ENCODE data around the gene INO80C. TPM values are rescaled to one million over a fixed set of nuclear protein-coding genes. Genes with fewer than 3 reads are reported as not detected.

The INO80C gene
- total RNA-seq, 1 donor from 2014 or later: 24.6 TPM

DNA sequence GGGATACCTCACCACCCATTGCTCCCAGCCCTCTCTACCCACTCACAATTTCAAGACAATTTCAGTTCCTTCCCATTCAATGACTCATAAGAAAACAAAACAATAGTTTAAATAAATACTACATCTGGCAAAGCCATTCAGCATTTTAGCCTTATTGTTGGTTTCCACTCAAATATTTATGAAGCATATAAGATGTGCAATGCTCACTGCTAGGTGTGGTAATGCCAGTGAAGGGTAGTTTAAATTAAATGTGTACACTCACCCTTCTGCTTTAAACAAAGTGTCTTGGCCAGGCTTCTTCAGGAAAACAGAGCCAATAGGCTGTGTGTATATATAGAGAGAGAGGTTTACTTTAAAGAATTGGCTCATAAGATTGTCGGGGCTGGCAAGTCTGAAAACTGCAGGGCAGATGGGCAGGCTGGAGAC lies 37.0 kb downstream of the INO80C start:
- Mint-ChIP-seq H3K36me3 (ENCODE audit: low read depth, unreplicated experiment) (no peaks in the 10 kb centered on the region), H3K4me1 (ENCODE audit: low read depth, unreplicated experiment) (peaks cover 26% of the 10 kb centered on the region), H3K4me3 (ENCODE audit: unreplicated experiment) (no peak overlapping the region), H3K9me3 (ENCODE audit: unreplicated experiment) (no peaks in the 10 kb centered on the region), H3K27ac (ENCODE audit: unreplicated experiment) (no peak overlapping the region), H3K27me3 (ENCODE audit: low read depth, unreplicated experiment) (no peaks in the 10 kb centered on the region)
- H3K9me3 ChIP-seq (ENCODE audit: insufficient read depth, low read depth, low read length): no peaks in the 10 kb centered on the region
- H3K4me3 ChIP-seq (ENCODE audit: insufficient read depth, low read depth, low read length): no peak overlapping the region
- peak; percentile 27 for DNase-seq (ENCODE audit: low read depth)
- no peak overlapping the region for H3K4me2 ChIP-seq (ENCODE audit: low read length)
- H4K20me1 ChIP-seq (ENCODE audit: insufficient read depth, low read length): no peaks in the 10 kb centered on the region
- peaks cover 42% of the 10 kb centered on the region for H3K4me1 ChIP-seq (ENCODE audit: insufficient read depth, low read length)
- H2AFZ ChIP-seq (ENCODE audit: low read depth, low read length): no peak overlapping the region
- no peaks in the 10 kb centered on the region for H3K79me2 ChIP-seq (ENCODE audit: insufficient read depth, low read length)
- no peaks in the 10 kb centered on the region for H3K36me3 ChIP-seq (ENCODE audit: insufficient read depth, low read length)
- H3K9ac ChIP-seq (ENCODE audit: low read length): no peak overlapping the region
- FAIRE-seq: no peak
- H3K27me3 ChIP-seq (ENCODE audit: insufficient read depth, low read length): no peaks in the 10 kb centered on the region
- TF ChIP-seq EZH2 (IDR thresholded peaks at IDR 0.05; ENCODE audit: insufficient read depth, low read length) (no peak), CTCF (IDR thresholded peaks at IDR 0.05; ENCODE audit: insufficient read depth, low read depth, low read length) (no peak)
- H3K27ac ChIP-seq (ENCODE audit: low read depth, low read length): peak overlapping the region; percentile 7

- no peaks in the 10 kb centered on the region for H3K9me3 Mint-ChIP-seq (ENCODE audit: unreplicated experiment)
- FAIRE-seq (no peak), DNase-seq (ENCODE audit: low read depth) (no peak)
- H3K36me3 Mint-ChIP-seq (ENCODE audit: low read depth, unreplicated experiment): no peaks in the 10 kb centered on the region
- no peak overlapping the region for H3K27ac ChIP-seq (ENCODE audit: low read depth, low read length)
- no peak overlapping the region for H2AFZ ChIP-seq (ENCODE audit: low read depth, low read length)
- no peaks in the 10 kb centered on the region for H3K79me2 ChIP-seq (ENCODE audit: insufficient read depth, low read length)
- no peaks in the 10 kb centered on the region for H3K27me3 Mint-ChIP-seq (ENCODE audit: low read depth, unreplicated experiment)
- H3K9ac ChIP-seq (ENCODE audit: low read length): no peak overlapping the region
- no peak overlapping the region for H3K27ac Mint-ChIP-seq (ENCODE audit: unreplicated experiment)
- no peaks in the 10 kb centered on the region for H3K27me3 ChIP-seq (ENCODE audit: insufficient read depth, low read length)
- no peak overlapping the region for H3K4me3 Mint-ChIP-seq (ENCODE audit: unreplicated experiment)
- TF ChIP-seq CTCF (IDR thresholded peaks at IDR 0.05; ENCODE audit: insufficient read depth, low read depth, low read length) (no peak), EZH2 (IDR thresholded peaks at IDR 0.05; ENCODE audit: insufficient read depth, low read length) (no peak)
- H3K4me1 Mint-ChIP-seq (ENCODE audit: low read depth, unreplicated experiment): peaks cover 26% of the 10 kb centered on the region
- H4K20me1 ChIP-seq (ENCODE audit: insufficient read depth, low read length): no peaks in the 10 kb centered on the region
- peaks cover 42% of the 10 kb centered on the region for H3K4me1 ChIP-seq (ENCODE audit: insufficient read depth, low read length)
- no peaks in the 10 kb centered on the region for H3K36me3 ChIP-seq (ENCODE audit: insufficient read depth, low read length)
- no peaks in the 10 kb centered on the region for H3K9me3 ChIP-seq (ENCODE audit: insufficient read depth, low read depth, low read length)
- no peak overlapping the region for H3K4me2 ChIP-seq (ENCODE audit: low read length)
- no peak overlapping the region for H3K4me3 ChIP-seq (ENCODE audit: insufficient read depth, low read depth, low read length)
These were observed 37.8 kb downstream of the INO80C start for GRCh38 chr18:35459997-35460396.

GRCh38 chr18:35458677-35459441 lies 38.9 kb downstream of the INO80C start:
- Histone ChIP-seq H3K4me2 (ENCODE audit: low read length) (peak overlapping the region; percentile 44), H3K36me3 (ENCODE audit: insufficient read depth, low read length) (no peaks in the 10 kb centered on the region), H3K9ac (ENCODE audit: low read length) (no peak overlapping the region), H3K9me3 (ENCODE audit: insufficient read depth, low read depth, low read length) (no peaks in the 10 kb centered on the region), H3K27ac (ENCODE audit: low read depth, low read length) (peak overlapping the region; percentile 34), H2AFZ (ENCODE audit: low read depth, low read length) (no peak overlapping the region), H3K79me2 (ENCODE audit: insufficient read depth, low read length) (no peaks in the 10 kb centered on the region), H3K27me3 (ENCODE audit: insufficient read depth, low read length) (no peaks in the 10 kb centered on the region), H4K20me1 (ENCODE audit: insufficient read depth, low read length) (no peaks in the 10 kb centered on the region), H3K4me1 (ENCODE audit: insufficient read depth, low read length) (peaks cover 42% of the 10 kb centered on the region), H3K4me3 (ENCODE audit: insufficient read depth, low read depth, low read length) (no peak overlapping the region)
- Mint-ChIP-seq H3K4me1 (ENCODE audit: low read depth, unreplicated experiment) (peaks cover 26% of the 10 kb centered on the region), H3K36me3 (ENCODE audit: low read depth, unreplicated experiment) (no peaks in the 10 kb centered on the region), H3K4me3 (ENCODE audit: unreplicated experiment) (no peak overlapping the region), H3K9me3 (ENCODE audit: unreplicated experiment) (no peaks in the 10 kb centered on the region), H3K27me3 (ENCODE audit: low read depth, unreplicated experiment) (no peaks in the 10 kb centered on the region), H3K27ac (ENCODE audit: unreplicated experiment) (peak overlapping the region; percentile 77)
- DNase-seq (ENCODE audit: low read depth) (peak; percentile 66), FAIRE-seq (no peak)
- no peak for TF ChIP-seq CTCF (IDR thresholded peaks at IDR 0.05; ENCODE audit: insufficient read depth, low read depth, low read length)
- no peak for TF ChIP-seq EZH2 (IDR thresholded peaks at IDR 0.05; ENCODE audit: insufficient read depth, low read length)

Measured in astrocyte (in vitro differentiated cells and primary cell).